H1 (cell line): ENCODE data around the gene PIK3R3. TPM values are rescaled to one million over a fixed set of nuclear protein-coding genes. Genes with fewer than 3 reads are reported as not detected.

ENCODE experiments used
- EGR1 ChIP-seq: IDR thresholded peaks from 2 replicates; pipeline ENCODE4 v1.6.1; 2011; ENCODE audit warnings: low read depth, low read length, borderline replicate concordance
- NRF1 ChIP-seq: IDR thresholded peaks from 2 replicates; pipeline ENCODE4 v1.6.1; 2011; ENCODE audit warnings: mild to moderate bottlenecking, low read depth, low read length, improper control_type of control experiment
- polyA plus RNA-seq, 7 experiments: library from polyadenylated mRNA; depleted of rRNA in 3 of 7; stranded (reverse) in 5 of 7; unstranded in 2 of 7; fragments of >200 nt in 5 of 7; fragments of 200-250 nt in 2 of 7; gene quantifications; 1 replicate in 5 of 7; 2 replicates in 1 of 7; 4 replicates in 1 of 7; pipeline versions ENCODE4 v1.2.1 to v1.2.3, GENCODE V29; 2011 to 2013; ENCODE audit warnings: missing spikeins in 2 of 7, mixed read lengths in 2 of 7
- total RNA-seq: library from RNA; stranded (reverse); fragmentation: NEBNext Ultra II Directional; extraction: Animal tissue kit (Norgen Biotek cat#: 25700); gene quantifications from 2 replicates; pipeline ENCODE4 v1.2.1, GENCODE V29; 2021
- TF ChIP-seq, protein P1 (sequence below): fragments of 300-600 bp; sonication (generic); IDR thresholded peaks from 2 replicates; pipeline ENCODE4 v1.7.1; 2012; ENCODE audit warnings: low read length, moderate library complexity, mild to moderate bottlenecking, inconsistent platforms; ENCODE audit not compliant: insufficient replicate concordance

Gene PIK3R3
- total and polyA plus RNA-seq, 2 of the 8 experiments (the other 6 are each of a cell fraction or from before 2014, with no cell fraction given), result 5.3 to 13.6 TPM

DNA sequence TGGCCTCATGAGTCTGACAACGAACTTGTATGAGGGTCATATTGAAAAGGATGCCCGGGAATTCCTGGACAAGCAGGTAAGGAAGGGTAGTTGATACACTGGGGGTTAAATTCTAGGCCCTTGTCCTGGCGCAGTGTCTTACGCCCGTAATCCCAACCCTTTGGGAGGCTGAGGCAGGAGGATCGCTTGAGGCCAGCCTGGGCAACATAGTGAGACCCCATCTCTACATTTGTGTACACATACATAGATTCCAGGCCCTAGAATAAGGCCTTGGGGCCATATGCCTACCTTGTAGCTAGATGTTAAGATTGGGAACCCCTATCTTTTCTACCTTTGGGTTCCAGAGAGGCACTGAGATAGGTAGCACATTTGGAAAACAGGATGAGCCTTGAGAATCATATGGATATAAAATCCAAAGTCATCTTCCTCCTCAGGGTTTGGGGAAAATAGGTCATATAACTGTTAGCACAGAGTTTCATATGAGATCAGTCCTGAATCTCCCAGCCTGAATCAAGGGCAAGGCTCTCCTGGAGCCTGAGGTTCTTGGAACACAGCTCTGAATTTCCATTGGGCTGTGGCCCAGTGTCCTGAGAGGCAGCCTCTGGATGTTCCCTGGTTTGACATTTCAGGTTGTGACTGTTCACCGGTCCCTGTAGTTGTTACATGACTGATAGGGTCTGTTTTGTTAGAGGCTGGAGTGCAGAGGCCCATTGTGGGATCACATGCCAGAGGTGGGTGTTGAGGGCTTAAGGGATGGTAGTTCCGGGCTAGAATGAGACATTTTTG is 104.4 kb downstream of the PIK3R3 start (continued):
- TF ChIP-seq, protein P1, sequence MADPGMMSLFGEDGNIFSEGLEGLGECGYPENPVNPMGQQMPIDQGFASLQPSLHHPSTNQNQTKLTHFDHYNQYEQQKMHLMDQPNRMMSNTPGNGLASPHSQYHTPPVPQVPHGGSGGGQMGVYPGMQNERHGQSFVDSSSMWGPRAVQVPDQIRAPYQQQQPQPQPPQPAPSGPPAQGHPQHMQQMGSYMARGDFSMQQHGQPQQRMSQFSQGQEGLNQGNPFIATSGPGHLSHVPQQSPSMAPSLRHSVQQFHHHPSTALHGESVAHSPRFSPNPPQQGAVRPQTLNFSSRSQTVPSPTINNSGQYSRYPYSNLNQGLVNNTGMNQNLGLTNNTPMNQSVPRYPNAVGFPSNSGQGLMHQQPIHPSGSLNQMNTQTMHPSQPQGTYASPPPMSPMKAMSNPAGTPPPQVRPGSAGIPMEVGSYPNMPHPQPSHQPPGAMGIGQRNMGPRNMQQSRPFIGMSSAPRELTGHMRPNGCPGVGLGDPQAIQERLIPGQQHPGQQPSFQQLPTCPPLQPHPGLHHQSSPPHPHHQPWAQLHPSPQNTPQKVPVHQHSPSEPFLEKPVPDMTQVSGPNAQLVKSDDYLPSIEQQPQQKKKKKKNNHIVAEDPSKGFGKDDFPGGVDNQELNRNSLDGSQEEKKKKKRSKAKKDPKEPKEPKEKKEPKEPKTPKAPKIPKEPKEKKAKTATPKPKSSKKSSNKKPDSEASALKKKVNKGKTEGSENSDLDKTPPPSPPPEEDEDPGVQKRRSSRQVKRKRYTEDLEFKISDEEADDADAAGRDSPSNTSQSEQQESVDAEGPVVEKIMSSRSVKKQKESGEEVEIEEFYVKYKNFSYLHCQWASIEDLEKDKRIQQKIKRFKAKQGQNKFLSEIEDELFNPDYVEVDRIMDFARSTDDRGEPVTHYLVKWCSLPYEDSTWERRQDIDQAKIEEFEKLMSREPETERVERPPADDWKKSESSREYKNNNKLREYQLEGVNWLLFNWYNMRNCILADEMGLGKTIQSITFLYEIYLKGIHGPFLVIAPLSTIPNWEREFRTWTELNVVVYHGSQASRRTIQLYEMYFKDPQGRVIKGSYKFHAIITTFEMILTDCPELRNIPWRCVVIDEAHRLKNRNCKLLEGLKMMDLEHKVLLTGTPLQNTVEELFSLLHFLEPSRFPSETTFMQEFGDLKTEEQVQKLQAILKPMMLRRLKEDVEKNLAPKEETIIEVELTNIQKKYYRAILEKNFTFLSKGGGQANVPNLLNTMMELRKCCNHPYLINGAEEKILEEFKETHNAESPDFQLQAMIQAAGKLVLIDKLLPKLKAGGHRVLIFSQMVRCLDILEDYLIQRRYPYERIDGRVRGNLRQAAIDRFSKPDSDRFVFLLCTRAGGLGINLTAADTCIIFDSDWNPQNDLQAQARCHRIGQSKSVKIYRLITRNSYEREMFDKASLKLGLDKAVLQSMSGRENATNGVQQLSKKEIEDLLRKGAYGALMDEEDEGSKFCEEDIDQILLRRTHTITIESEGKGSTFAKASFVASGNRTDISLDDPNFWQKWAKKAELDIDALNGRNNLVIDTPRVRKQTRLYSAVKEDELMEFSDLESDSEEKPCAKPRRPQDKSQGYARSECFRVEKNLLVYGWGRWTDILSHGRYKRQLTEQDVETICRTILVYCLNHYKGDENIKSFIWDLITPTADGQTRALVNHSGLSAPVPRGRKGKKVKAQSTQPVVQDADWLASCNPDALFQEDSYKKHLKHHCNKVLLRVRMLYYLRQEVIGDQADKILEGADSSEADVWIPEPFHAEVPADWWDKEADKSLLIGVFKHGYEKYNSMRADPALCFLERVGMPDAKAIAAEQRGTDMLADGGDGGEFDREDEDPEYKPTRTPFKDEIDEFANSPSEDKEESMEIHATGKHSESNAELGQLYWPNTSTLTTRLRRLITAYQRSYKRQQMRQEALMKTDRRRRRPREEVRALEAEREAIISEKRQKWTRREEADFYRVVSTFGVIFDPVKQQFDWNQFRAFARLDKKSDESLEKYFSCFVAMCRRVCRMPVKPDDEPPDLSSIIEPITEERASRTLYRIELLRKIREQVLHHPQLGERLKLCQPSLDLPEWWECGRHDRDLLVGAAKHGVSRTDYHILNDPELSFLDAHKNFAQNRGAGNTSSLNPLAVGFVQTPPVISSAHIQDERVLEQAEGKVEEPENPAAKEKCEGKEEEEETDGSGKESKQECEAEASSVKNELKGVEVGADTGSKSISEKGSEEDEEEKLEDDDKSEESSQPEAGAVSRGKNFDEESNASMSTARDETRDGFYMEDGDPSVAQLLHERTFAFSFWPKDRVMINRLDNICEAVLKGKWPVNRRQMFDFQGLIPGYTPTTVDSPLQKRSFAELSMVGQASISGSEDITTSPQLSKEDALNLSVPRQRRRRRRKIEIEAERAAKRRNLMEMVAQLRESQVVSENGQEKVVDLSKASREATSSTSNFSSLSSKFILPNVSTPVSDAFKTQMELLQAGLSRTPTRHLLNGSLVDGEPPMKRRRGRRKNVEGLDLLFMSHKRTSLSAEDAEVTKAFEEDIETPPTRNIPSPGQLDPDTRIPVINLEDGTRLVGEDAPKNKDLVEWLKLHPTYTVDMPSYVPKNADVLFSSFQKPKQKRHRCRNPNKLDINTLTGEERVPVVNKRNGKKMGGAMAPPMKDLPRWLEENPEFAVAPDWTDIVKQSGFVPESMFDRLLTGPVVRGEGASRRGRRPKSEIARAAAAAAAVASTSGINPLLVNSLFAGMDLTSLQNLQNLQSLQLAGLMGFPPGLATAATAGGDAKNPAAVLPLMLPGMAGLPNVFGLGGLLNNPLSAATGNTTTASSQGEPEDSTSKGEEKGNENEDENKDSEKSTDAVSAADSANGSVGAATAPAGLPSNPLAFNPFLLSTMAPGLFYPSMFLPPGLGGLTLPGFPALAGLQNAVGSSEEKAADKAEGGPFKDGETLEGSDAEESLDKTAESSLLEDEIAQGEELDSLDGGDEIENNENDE, result no peak
- TF ChIP-seq EGR1 (no peak), NRF1 (no peak)
